GM18868 (cell line): ENCODE results near the gene FRMD4B.
"Not testable (repeated sequence)": the region's sequence is repeated elsewhere in the genome, so short reads cannot be mapped to it uniquely, and the experiment has no call there.

Experiments
- ATAC-seq: cut with Tn5 transposase; IDR thresholded peaks from one replicate; pipeline ENCODE4 v1.9.1; 2021; ENCODE audit warnings: mild to moderate bottlenecking, moderate library complexity; ENCODE audit not compliant: unreplicated experiment

FRMD4B gene

GRCh38 chr3:69292185-69292584 is 93.7 kb downstream of the FRMD4B start:
- ATAC-seq, result no peak

DNA sequence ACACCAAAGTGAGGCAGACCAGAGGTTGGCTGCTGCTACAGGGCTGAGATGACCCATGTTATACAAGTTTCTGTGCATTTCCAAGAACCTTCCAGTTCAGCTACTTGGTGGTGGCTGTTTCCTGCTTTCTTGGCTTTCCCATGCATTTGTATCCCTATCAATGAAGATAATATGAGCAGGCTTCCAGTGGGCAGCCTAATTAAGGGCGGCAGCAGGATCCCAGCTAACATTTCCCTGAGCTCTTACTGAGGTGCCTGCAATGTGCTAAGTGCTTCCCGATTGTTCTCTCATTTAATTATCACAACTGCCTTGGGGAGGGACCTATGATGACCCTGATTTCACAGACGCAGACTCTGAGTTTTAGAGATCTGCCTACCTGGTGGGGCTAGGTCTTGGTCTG is 95.5 kb downstream of the FRMD4B start:
- ATAC-seq, result no peak

DNA sequence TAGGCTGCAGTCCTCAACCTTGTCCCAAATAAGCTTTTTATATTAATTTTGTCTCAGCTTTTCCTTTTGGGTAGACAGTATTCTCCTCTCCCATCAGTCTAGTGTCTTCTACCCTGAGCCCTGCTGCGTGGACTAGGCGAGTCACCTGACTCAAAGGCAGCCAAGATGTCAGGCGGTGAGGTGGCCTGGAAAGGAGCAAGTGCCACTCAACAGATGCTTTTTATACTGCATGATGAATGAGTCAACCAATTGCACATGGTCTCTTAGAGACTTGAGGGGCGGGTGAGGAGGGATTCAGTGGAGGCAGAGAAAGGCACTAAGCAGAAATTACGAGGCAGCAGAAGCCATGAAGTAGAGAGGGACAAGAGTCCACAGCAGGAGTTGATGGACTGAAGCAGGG is 95.9 kb downstream of the FRMD4B start:
- ATAC-seq, result no peak

DNA sequence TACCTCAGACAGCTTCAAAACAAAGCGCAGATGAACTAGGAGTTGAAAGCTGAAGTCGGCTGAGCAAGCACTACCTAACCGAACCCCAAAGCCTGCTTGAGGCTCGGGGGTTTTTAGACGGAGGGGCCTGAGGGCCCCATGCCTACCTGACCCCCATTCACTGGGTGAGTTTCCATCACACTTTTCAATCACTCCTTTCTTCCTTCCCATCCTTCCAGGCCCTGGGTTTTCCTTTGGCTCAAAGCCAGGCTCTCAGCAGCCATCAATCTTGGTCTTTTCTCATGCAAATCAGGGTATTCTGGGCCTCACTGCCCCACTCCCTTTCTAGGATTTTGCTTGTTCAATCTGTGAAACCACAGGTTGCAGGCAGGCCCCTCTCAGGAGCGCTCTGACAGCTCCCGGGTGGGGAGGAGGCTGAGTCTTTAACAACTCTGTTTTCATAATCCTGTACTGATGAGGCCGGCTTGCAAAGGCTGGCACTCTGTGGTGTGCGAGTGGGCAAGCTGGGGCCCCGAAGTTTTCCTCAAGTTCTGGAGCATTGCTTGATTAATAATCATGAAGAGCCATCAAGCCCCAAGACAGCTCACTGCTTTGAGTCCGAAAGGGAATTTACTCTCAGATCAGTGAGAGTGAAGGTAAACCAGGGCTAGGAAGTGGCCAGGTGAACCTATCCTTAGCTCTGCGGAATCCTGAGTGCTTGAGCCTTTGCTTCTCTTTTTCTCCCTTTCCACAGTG is 97.6 kb downstream of the FRMD4B start:
- ATAC-seq, result peak; percentile 95

DNA sequence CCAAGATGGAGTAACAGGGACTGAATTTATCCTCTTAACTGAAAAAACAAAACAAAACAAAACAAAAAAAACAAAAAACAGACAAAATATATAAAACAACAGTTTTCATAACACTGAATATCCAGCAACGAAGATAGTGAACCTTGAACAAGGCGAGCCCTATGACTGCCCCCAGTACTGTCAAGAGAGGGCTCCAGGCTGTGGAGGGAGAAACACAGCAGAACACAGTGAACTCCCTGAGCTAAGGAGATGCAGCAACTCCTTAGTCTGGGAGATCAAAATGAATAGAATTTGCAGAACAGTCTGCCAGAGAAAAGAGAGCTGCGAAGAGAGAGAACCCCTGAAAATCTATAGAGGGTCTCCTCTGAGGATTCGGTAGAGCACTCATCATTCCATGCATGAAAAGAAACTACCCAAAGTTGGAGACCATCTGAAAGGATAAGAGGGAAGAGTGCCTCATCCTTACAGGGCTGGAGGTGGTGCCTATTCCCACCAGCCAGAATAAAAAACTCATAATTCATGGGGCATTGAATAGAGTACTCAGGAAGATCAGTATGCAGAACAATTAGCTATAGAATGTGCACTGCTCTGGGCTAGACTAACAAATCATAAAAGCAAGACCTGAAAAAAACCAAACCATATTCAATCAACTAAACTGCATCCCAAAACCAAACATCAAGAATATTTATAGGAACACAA is 101.8 kb downstream of the FRMD4B start:
- no peak for ATAC-seq

GRCh38 chr3:69283496-69283895 is 102.4 kb downstream of the FRMD4B start:
- ATAC-seq, result no peak

DNA sequence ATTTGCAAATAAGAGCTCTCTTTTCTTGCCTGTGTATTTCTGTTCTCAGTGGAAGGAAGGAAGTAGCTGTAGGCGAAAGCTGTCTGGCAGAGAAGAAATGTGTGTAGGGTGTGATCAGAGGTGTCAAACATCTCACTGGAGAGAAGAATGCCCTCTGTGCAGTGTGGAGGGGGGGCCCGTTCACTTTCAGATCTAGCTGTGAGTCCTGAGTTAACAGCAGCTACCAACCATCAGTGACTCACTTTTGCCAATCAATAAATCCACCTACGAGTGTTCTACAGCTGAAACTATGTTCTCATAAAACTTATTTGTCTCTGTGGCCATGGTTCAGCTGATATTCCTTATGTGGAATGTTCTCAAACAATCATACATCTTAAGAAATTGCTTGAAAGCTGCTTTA is 103.7 kb downstream of the FRMD4B start:
- peak; percentile 67 for ATAC-seq

DNA sequence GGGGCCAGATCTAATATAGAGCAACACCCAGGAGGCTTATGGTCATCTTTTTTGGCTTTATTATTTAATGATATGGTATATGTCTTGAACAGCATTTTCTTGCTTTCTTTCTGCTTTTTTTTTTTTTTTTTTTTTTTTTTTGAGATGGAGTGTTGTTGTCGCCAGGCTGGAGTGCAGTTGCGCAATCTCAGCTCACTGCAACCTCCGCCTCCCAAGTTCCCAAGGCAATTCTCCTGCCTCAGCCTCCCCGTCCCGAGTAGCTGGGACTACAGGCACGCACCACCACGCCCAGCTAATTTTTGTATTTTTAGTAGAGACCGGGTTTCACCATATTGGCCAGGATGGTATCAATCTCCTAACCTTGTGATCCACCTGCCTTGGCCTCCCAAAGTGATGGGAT is 108.5 kb downstream of the FRMD4B start:
- not testable (repeated sequence) for ATAC-seq

- no peak for ATAC-seq
These were observed 109.0 kb downstream of the FRMD4B start for GRCh38 chr3:69276884-69277283.

- ATAC-seq, result not testable (repeated sequence)
These were observed 109.7 kb downstream of the FRMD4B start for GRCh38 chr3:69276191-69276590.

GRCh38 chr3:69273896-69274295 is 112.0 kb downstream of the FRMD4B start:
- ATAC-seq, result no peak

DNA sequence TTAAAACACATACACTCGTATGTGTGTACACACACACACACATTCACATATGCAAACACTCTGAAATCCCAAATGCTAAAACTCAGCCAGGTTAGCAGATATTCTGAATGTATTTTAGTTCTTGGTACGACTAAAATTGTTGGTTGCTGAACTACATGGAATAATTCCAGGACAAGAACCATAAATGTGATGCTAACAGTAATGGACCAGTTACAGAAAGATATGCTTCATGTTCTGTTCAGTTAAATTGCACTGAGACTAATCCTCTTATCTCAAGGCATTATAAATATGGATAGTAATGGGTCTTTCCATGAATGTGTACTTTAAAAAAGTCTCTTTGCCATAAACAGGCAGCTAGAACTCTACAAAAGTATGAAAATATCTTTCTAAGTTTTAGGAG is 113.3 kb downstream of the FRMD4B start:
- ATAC-seq, result no peak

DNA sequence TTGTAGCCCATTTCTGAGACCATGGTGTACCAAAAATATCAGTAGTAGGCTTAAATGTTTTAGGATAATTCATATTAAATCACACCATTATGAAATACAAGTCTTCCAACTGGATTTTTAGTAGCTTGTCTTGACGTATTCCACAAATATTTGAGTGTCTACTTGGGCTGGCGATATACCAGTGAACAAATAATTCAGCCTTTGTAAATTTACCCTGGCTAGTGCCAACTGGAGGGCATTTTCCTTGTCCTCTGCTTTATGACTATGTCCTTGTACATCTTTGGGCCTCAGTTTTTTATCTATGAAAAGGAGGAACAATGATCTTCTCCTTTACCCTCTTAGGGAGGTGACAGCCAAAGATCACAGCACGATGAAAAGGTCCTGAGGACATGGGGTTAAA is 114.8 kb downstream of the FRMD4B start:
- ATAC-seq, result no peak

DNA sequence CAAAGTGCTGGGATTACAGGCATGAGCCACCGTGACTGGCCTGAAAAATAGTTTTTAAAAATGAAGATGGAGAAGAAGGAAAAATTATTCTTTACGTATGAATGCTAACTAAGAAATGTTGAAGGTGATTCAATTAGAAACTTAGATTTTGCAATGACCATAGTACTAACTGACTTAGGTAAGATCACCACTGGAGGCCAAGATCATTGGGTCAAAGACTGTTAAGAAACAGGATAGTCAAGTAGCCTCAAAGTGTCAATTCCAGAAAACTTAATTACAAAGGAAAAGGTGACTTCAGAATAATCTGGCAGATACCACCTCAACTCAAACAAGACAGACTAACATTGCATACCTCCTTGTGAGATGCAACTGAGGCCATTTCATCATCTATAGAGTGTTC is 119.3 kb downstream of the FRMD4B start:
- no peak for ATAC-seq

DNA sequence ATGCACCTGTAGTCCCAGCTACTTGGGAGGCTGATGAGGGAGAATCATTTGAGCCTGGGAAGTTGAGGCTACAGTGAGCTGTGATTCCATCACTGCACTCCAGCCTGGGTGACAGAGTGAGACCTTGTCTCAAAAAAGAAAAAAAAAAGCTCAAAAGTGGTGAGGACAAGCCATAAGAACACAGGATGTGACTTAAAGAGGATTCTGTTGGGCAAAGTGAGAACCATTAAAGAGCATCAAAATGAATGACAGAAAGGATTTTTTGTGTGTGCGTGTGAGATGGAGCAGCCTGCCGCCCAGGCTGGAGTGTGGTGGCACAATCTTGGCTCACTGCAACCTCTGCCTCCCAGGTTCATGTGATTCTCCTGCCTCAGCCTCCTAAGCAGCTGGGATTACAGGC is 119.8 kb downstream of the FRMD4B start:
- ATAC-seq, result not testable (repeated sequence)

DNA sequence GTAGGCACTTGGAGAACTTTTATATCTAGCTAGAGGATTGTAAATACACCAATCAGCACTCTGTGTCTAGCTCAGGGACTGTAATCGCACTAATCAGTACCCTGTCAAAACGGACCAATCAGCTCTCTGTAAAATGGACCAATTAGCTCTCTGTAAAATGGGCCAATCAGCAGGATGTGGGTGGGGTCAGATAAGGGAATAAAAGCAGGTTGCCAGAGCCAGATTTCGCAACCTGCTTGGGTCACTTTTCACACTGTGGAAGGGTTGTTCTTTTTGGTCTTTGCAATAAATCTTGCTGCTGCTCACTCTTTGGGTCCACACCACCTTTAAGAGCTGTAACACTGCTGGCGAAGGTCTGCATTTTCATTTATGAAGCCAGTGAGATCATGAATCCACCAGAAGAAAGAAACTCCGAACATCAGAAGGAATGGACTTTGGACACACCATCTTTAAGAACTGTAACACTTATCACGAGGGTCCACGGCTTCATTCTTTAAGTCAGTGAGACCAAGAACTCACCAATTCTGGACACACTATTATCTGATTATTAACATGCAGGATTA is 125.0 kb downstream of the FRMD4B start:
- not testable (repeated sequence) for ATAC-seq

DNA sequence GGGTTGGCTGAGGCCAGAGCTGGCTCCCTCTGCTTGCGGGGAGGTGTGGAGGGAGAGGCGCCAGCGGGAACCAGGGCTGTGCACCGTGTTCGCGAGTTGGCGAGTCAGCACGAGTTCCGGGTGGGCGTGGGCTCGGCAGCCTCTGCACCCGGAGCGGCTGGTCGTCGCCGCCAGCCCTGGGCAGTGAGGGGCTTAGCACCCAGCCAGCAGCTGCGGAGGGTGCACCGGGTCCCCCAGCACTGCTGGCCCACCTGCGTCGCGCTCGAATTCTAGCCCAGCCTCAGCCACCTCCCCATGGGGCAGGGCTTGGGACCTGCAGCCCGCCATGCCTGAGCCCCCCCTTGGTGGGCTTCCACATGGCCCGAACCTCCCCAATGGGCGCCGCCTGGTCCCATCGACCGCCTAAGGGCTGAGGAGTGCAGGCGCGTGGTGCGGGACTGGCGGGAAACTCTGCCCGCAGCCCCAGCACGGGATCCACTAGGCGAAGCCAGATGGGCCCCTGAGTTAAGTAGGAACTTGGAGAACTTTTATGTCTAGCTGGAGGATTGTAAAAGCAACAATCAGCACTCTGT is 125.6 kb downstream of the FRMD4B start:
- ATAC-seq, result no peak

GRCh38 chr3:69259125-69259524 is 126.8 kb downstream of the FRMD4B start:
- ATAC-seq, result no peak

GRCh38 chr3:69255928-69256327 is 130.0 kb downstream of the FRMD4B start:
- no peak for ATAC-seq

DNA sequence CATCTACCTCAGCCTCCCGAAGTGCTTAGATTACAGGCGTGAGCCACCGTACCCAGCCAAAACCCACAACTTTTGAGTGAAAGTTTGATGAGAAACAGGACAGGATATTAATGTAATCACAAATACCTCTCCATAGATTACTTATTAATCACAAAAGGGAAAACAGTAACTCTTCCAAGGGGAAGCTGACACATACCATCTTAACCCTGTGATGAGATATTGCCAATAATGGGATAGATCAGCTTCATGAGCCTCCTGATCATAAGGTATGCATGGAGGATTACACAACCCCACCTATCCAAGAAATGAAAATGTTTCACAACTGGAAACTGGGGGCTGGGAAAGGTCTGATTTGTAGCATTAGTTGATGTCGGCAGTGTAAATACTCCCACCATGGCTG is 131.5 kb downstream of the FRMD4B start:
- no peak for ATAC-seq

GRCh38 chr3:69252631-69253030 is 133.3 kb downstream of the FRMD4B start:
- ATAC-seq, result no peak

DNA sequence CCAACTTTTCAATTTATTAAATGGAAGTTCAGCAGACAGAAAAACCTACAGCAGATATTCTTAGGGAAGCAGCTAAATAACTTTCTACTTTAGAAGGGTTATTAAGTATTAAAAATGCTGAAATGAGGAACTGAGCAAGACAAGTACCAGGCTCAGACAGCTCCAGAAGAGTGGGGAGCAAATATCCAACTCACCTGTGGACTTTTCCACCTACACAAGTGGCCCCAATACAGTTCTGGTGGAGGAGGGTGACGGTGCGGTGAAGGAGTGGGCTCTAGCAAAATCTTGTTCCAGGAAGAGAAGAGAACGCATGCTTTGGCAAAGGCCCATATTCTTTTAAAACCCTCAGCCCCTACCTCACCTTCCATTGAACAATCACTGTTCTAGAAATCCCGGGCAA is 133.7 kb downstream of the FRMD4B start:
- ATAC-seq, result no peak
